CD4-positive, alpha-beta T cell treated with Interleukin-1 beta for 1 hour (primary cell): ENCODE results near the gene CECR2.
A peak's percentile ranks its signal among the peaks of the same experiment; 100 is the strongest.

Source experiments
- DNase-seq, 2 donors: peaks; one replicate each; pipeline ENCODE4 v3.0.0-alpha.2; 2020 to 2022

The CECR2 gene

GRCh38 chr22:17471886-17472535, 102.8 kb downstream of the CECR2 start:
- no peak for DNase-seq

GRCh38 chr22:17472932-17473331, 103.7 kb downstream of the CECR2 start:
- no peak for DNase-seq

- no peak for DNase-seq
Measured at GRCh38 chr22:17475318-17476230, 106.3 kb downstream of the CECR2 start.

- no peak for DNase-seq
Measured at GRCh38 chr22:17476838-17477237, 107.6 kb downstream of the CECR2 start.

- DNase-seq, result peak in 1 of 2 donors; percentile 25
Measured at GRCh38 chr22:17477391-17477833, 108.2 kb downstream of the CECR2 start.

GRCh38 chr22:17479135-17479534, 109.9 kb downstream of the CECR2 start:
- DNase-seq, result no peak

GRCh38 chr22:17481424-17481823, 112.2 kb downstream of the CECR2 start:
- no peak for DNase-seq

GRCh38 chr22:17483688-17484372, 114.6 kb downstream of the CECR2 start:
- no peak for DNase-seq

GRCh38 chr22:17484608-17485007, 115.3 kb downstream of the CECR2 start:
- DNase-seq, result no peak

- DNase-seq, result no peak
Measured at GRCh38 chr22:17486313-17486712, 117.1 kb downstream of the CECR2 start.

- DNase-seq, result no peak
Measured at GRCh38 chr22:17486719-17487118, 117.5 kb downstream of the CECR2 start.

GRCh38 chr22:17489101-17489500, 119.8 kb downstream of the CECR2 start:
- no peak for DNase-seq

GRCh38 chr22:17491090-17491640, 121.9 kb downstream of the CECR2 start:
- DNase-seq, result no peak

- DNase-seq, result no peak
Measured at GRCh38 chr22:17492247-17492646, 123.0 kb downstream of the CECR2 start.

- DNase-seq, result no peak
Measured at GRCh38 chr22:17493419-17493981, 124.2 kb downstream of the CECR2 start.

GRCh38 chr22:17496841-17497240, 127.6 kb downstream of the CECR2 start:
- peak in 1 of 2 donors; percentile 3 for DNase-seq

- DNase-seq, result peak; percentile 22 to 69
Measured at GRCh38 chr22:17501679-17502285, 132.5 kb downstream of the CECR2 start.

- no peak for DNase-seq
Measured at GRCh38 chr22:17508110-17508509, 138.8 kb downstream of the CECR2 start.

GRCh38 chr22:17512960-17513359, 143.7 kb downstream of the CECR2 start:
- no peak for DNase-seq

GRCh38 chr22:17513612-17514011, 144.4 kb downstream of the CECR2 start:
- DNase-seq, result no peak

GRCh38 chr22:17514084-17514483, 144.8 kb downstream of the CECR2 start:
- DNase-seq, result no peak

GRCh38 chr22:17518406-17518805, 149.1 kb downstream of the CECR2 start:
- no peak for DNase-seq
